IMR-90 (cell line): ENCODE measurements around the gene MYO1H. TPM values are rescaled to one million over a fixed set of nuclear protein-coding genes. Genes with fewer than 3 reads are reported as not detected.

ENCODE experiments used
- ATAC-seq: fragments of 200-7000 bp; cut with Tn5 transposase; 2 replicates; pipeline ENCODE4 v1.9.1; 2020; ENCODE audit warnings: low read depth, mild to moderate bottlenecking, moderate library complexity
- BruUV-seq: library from RNA; stranded (reverse); fragments of 400-500 nt; replicated peaks from 2 replicates; lab custom pipeline; 2021; lab: Mats Ljungman, UMichigan
- CTCF ChIA-PET: fragments of 300-600 bp; formaldehyde crosslinking; extraction: SDS; loops from one replicate; lab custom pipeline; 2021; ENCODE audit warnings: antibody characterized with exemption; lab: Yijun Ruan, JAX
- POLR2A ChIA-PET: fragments of 300-600 bp; sonication (Branson Sonifier 250); formaldehyde crosslinking; loops from one replicate; lab custom pipeline; 2022; ENCODE audit warnings: antibody characterized with exemption; ENCODE audit not compliant: unreplicated experiment; lab: Charles Lee
- DNase-seq: peaks from one replicate; pipeline ENCODE4 v3.0.0; 2013
- H2AFZ ChIP-seq: replicated peaks from 2 replicates; pipeline ENCODE3; 2013; ENCODE audit warnings: low read length, mild to moderate bottlenecking; ENCODE audit not compliant: poor library complexity
- H2AK5ac ChIP-seq: 2 replicates; pipeline ENCODE4 v1.6.1; 2013; ENCODE audit warnings: low read depth, low read length, inconsistent platforms
- H2AK9ac ChIP-seq: replicated peaks from 2 replicates; pipeline ENCODE3; 2013; ENCODE audit warnings: mild to moderate bottlenecking, low read depth, low read length, moderate library complexity; ENCODE audit not compliant: poor library complexity
- H2BK120ac ChIP-seq: 2 replicates; pipeline ENCODE4 v1.6.1; 2013; ENCODE audit warnings: low read depth, low read length, inconsistent platforms
- H2BK15ac ChIP-seq: 3 replicates; pipeline ENCODE4 v1.6.1; 2013; ENCODE audit warnings: low read depth, low read length, inconsistent platforms
- H2BK20ac ChIP-seq: 2 replicates; pipeline ENCODE4 v1.6.1; 2013; ENCODE audit warnings: low read depth, mild to moderate bottlenecking, inconsistent platforms, low read length, moderate library complexity
- H2BK5ac ChIP-seq: 2 replicates; pipeline ENCODE4 v1.6.1; 2013; ENCODE audit warnings: mild to moderate bottlenecking, low read depth, low read length, inconsistent platforms; ENCODE audit not compliant: poor library complexity, severe bottlenecking
- H3K14ac ChIP-seq: replicated peaks from 2 replicates; pipeline ENCODE4 v1.6.1; 2013; ENCODE audit warnings: low read depth, low read length, inconsistent platforms
- H3K18ac ChIP-seq: 2 replicates; pipeline ENCODE4 v1.6.1; 2013; ENCODE audit warnings: low read depth, low read length, control low read depth
- H3K23ac ChIP-seq: 2 replicates; pipeline ENCODE4 v1.6.1; 2013; ENCODE audit warnings: low read depth, low read length, inconsistent platforms
- H3K27ac ChIP-seq: 2 replicates; pipeline ENCODE4 v1.5.1; 2013; ENCODE audit warnings: mild to moderate bottlenecking, control low read depth, low read length; ENCODE audit not compliant: insufficient read depth
- H3K27me3 ChIP-seq: 2 replicates; pipeline ENCODE4 v1.6.1; 2013; ENCODE audit warnings: low read length; ENCODE audit not compliant: control insufficient read depth, insufficient read depth
- H3K36me3 ChIP-seq: 2 replicates; pipeline ENCODE4 v1.6.1; 2013; ENCODE audit warnings: low read length, mixed read lengths; ENCODE audit not compliant: control insufficient read depth, insufficient read depth
- H3K4ac ChIP-seq: 2 replicates; pipeline ENCODE4 v1.6.1; 2013; ENCODE audit warnings: low read depth, low read length, inconsistent platforms
- H3K4me1 ChIP-seq: 2 replicates; pipeline ENCODE4 v1.6.1; 2013; ENCODE audit warnings: low read length, mixed read lengths; ENCODE audit not compliant: control insufficient read depth, insufficient read depth
- H3K4me2 ChIP-seq: 2 replicates; pipeline ENCODE4 v1.6.1; 2013; ENCODE audit warnings: low read depth, mild to moderate bottlenecking, control low read depth, low read length, moderate library complexity
- H3K4me3 ChIP-seq: 2 replicates; pipeline ENCODE4 v1.5.1; 2013; ENCODE audit warnings: low read depth, mild to moderate bottlenecking, control low read depth, low read length, moderate library complexity; ENCODE audit not compliant: insufficient read depth
- H3K56ac ChIP-seq: 2 replicates; pipeline ENCODE4 v1.6.1; 2013; ENCODE audit warnings: low read length, inconsistent platforms; ENCODE audit not compliant: insufficient read depth; ENCODE audit errors: extremely low read depth
- H3K79me1 ChIP-seq, 2 experiments: 2 replicates each; pipeline ENCODE4 v1.6.1; 2013; ENCODE audit warnings: low read length in 2 of 2, inconsistent platforms in 1 of 2, low read depth in 1 of 2
- H3K9ac ChIP-seq: 2 replicates; pipeline ENCODE4 v1.6.1; 2013; ENCODE audit warnings: low read depth, low read length, control low read depth
- H3K9me1 ChIP-seq: 2 replicates; pipeline ENCODE4 v1.6.1; 2013; ENCODE audit warnings: low read length, inconsistent platforms; ENCODE audit not compliant: insufficient read depth
- H3K9me3 ChIP-seq: 2 replicates; pipeline ENCODE4 v1.6.1; 2013; ENCODE audit warnings: low read length; ENCODE audit not compliant: control insufficient read depth, insufficient read depth
- H4K20me1 ChIP-seq: 2 replicates; pipeline ENCODE4 v1.6.1; 2013; ENCODE audit warnings: low read length, inconsistent platforms; ENCODE audit not compliant: insufficient read depth
- H4K5ac ChIP-seq: 2 replicates; pipeline ENCODE4 v1.6.1; 2013; ENCODE audit warnings: mild to moderate bottlenecking, low read depth, low read length, control low read depth
- H4K8ac ChIP-seq, 2 experiments: 2 replicates each; pipeline ENCODE4 v1.6.1; 2013; ENCODE audit warnings: low read depth in 2 of 2, low read length in 2 of 2, control low read depth in 1 of 2, inconsistent platforms in 1 of 2
- H4K91ac ChIP-seq: 2 replicates; pipeline ENCODE4 v1.6.1; 2013; ENCODE audit warnings: low read depth, low read length, inconsistent platforms; ENCODE audit not compliant: insufficient read depth
- ELK1 ChIP-seq: fragments of 150-350 bp; IDR thresholded peaks from 2 replicates; pipeline ENCODE4 v1.6.1; 2016; ENCODE audit warnings: low read depth, mild to moderate bottlenecking, low read length, moderate library complexity, borderline replicate concordance
- MAFK ChIP-seq: IDR thresholded peaks from 2 replicates; pipeline ENCODE4 v1.6.1; 2012; ENCODE audit warnings: low read depth, low read length, improper control_type of control experiment
- RCOR1 ChIP-seq: IDR thresholded peaks from 2 replicates; pipeline ENCODE4 v1.6.1; 2012; ENCODE audit warnings: mild to moderate bottlenecking, low read length, improper control_type of control experiment; ENCODE audit not compliant: insufficient replicate concordance
- USF2 ChIP-seq: fragments of 150-350 bp; IDR thresholded peaks from 2 replicates; pipeline ENCODE4 v1.6.1; 2017; ENCODE audit warnings: mild to moderate bottlenecking, antibody characterized with exemption, low read length, low read depth
- WGBS, 2 experiments: methylation state at CpG; one replicate each; pipeline versions ENCODE4 v1.1.5 to v1.1.7; 2013; ENCODE audit warnings: missing lambda C conversion rate in 2 of 2; ENCODE audit not compliant: insufficient read length in 1 of 2; ENCODE audit errors: extremely low coverage in 2 of 2; 5-methylcytosine and 5-hydroxymethylcytosine counted together
- dilution Hi-C: fragments of 300-500 bp; cut with HindIII; formaldehyde crosslinking; loops from one replicate; pipeline ENCODE4 v1.14.3; 2018; ENCODE audit warnings: low sequenced_read_pairs; ENCODE audit not compliant: unreplicated experiment
- in situ Hi-C: fragments of 300-500 bp; cut with MboI; formaldehyde crosslinking; loops from 3 replicates; pipeline ENCODE4 v1.14.3; 2019; ENCODE audit warnings: low sequenced_read_pairs, inconsistent platforms, mixed read lengths
- intact Hi-C: fragments of 100-400 bp; cut with micrococcal nuclease; formaldehyde crosslinking; loops from 2 replicates; pipeline ENCODE4 v1.10.0; 2022
- polyA plus RNA-seq, 3 experiments: library from polyadenylated mRNA; depleted of rRNA; stranded (reverse); fragments of >200 nt; gene quantifications; 2 replicates each; pipeline ENCODE4 v1.2.3, GENCODE V29; 2012; ENCODE audit warnings: low replicate concordance in 1 of 3
- total RNA-seq: library from RNA; depleted of rRNA; stranded (reverse); fragments of >200 nt; gene quantifications from 2 replicates; pipeline ENCODE4 v1.2.3, GENCODE V29; 2012

Gene MYO1H
- total and polyA plus RNA-seq, 2 of the 4 experiments (the other 2 are of a cell fraction), result not detected

GRCh38 chr12:109451400-109451799, 103.7 kb downstream of the MYO1H start:
- Histone ChIP-seq H2BK15ac (no peak overlapping the region), H3K36me3 (peaks cover 81% of the 10 kb centered on the region), H3K4me1 (peaks cover 12% of the 10 kb centered on the region), H3K4ac (no peak overlapping the region), H3K18ac (no peak overlapping the region), H3K27me3 (no peaks in the 10 kb centered on the region), H3K27ac (no peak overlapping the region; the same call in 1 of the 2 replicates), H2BK5ac (no peak overlapping the region), H2AFZ (no peak overlapping the region), H3K4me2 (no peak overlapping the region), H3K9ac (no peak overlapping the region), H4K5ac (no peak overlapping the region), H2BK120ac (no peak overlapping the region), H3K9me1 (peaks cover 13% of the 10 kb centered on the region; the same call in 1 of the 2 replicates), H4K8ac (no peak overlapping the region), H3K23ac (no peak overlapping the region), H3K14ac (no peak overlapping the region), H2BK20ac (no peak overlapping the region), H4K20me1 (peaks cover 39% of the 10 kb centered on the region), H4K91ac (no peak overlapping the region), H3K4me3 (no peak overlapping the region), H3K79me1 (peaks cover 46 to 93% of the 10 kb centered on the region in 2 experiments), H2AK9ac (no peak overlapping the region), H3K56ac (no peak overlapping the region), H3K9me3 (no peaks in the 10 kb centered on the region), H2AK5ac (no peak overlapping the region)
- POLR2A ChIA-PET, result no interaction called here
- no peak for DNase-seq
- BruUV-seq, result no TSS peak
- intact Hi-C loops, result no loop called here
- dilution Hi-C loops, result no loop called here
- no peak for ATAC-seq
- 73% methylated on average over 3 of the region's 23 CpGs; no CpG with 5 or more reads in 1 of the 2 experiments for WGBS, 2 experiments
- in situ Hi-C loops, result no loop called here
- CTCF ChIA-PET, result no interaction called here
- no peak for TF ChIP-seq RCOR1
- TF ChIP-seq USF2, result no peak
- TF ChIP-seq MAFK, result no peak
- no peak for TF ChIP-seq ELK1
